SU-DHL-6 (cell line): ENCODE data around the gene TMEM187.

Source experiments
- H2AFZ ChIP-seq: fragments of 200-600 bp; sonication (generic); 2 replicates; pipeline ENCODE4 v1.6.1; 2014; ENCODE audit warnings: low read depth, mild to moderate bottlenecking, moderate library complexity, mixed read lengths, antibody characterized with exemption, low read length; ENCODE audit not compliant: severe bottlenecking
- H3F3A ChIP-seq: fragments of 200-600 bp; shearing (Covaris generic); 2 replicates; pipeline ENCODE4 v1.6.0; 2016; ENCODE audit warnings: antibody characterized with exemption, mild to moderate bottlenecking; ENCODE audit not compliant: insufficient read depth
- H3K27ac ChIP-seq: fragments of 200-600 bp; sonication (generic); 2 replicates; pipeline ENCODE4 v1.5.1; 2016; ENCODE audit warnings: low read depth, mild to moderate bottlenecking, low read length, moderate library complexity, mixed read lengths
- H3K27me3 ChIP-seq: fragments of 200-600 bp; sonication (generic), shearing (Covaris generic); 2 replicates; pipeline ENCODE4 v1.6.0; 2014; ENCODE audit warnings: mild to moderate bottlenecking, low read length
- H3K36me3 ChIP-seq: fragments of 200-600 bp; sonication (generic); 2 replicates; pipeline ENCODE4 v1.6.1; 2014; ENCODE audit warnings: mild to moderate bottlenecking, low read length, mixed read lengths
- H3K4me2 ChIP-seq: fragments of 300-600, 200-600 bp; shearing (Covaris generic), sonication (generic); 2 replicates; pipeline ENCODE4 v1.6.0; 2014; ENCODE audit warnings: low read length, low read depth, mild to moderate bottlenecking; ENCODE audit not compliant: poor library complexity, severe bottlenecking
- H3K4me3 ChIP-seq: fragments of 200-600 bp; sonication (generic); 2 replicates; pipeline ENCODE4 v1.5.1; 2014; ENCODE audit warnings: antibody characterized with exemption, low read length, mild to moderate bottlenecking, mixed read lengths; ENCODE audit not compliant: insufficient read depth, poor library complexity, severe bottlenecking
- H3K79me2 ChIP-seq: fragments of 200-600 bp; sonication (generic); 2 replicates; pipeline ENCODE4 v1.6.1; 2014; ENCODE audit warnings: mild to moderate bottlenecking, low read length, moderate library complexity; ENCODE audit not compliant: insufficient read depth
- H3K9ac ChIP-seq: fragments of 200-600 bp; sonication (generic); 2 replicates; pipeline ENCODE4 v1.7.0; 2014; ENCODE audit warnings: mild to moderate bottlenecking, low read length
- H3K9me2 ChIP-seq: fragments of 200-600 bp; sonication (generic); replicated peaks from 2 replicates; pipeline ENCODE4 v1.6.1; 2014; ENCODE audit warnings: low read length; ENCODE audit not compliant: insufficient read depth
- H3K9me3 ChIP-seq: fragments of 200-600 bp; sonication (generic); 2 replicates; pipeline ENCODE4 v1.6.1; 2014; ENCODE audit warnings: low read length, mixed read lengths; ENCODE audit not compliant: insufficient read depth
- H4K20me1 ChIP-seq: fragments of 200-600 bp; sonication (generic); 2 replicates; pipeline ENCODE4 v1.6.1; 2014; ENCODE audit warnings: low read depth, mild to moderate bottlenecking, antibody characterized with exemption, low read length, moderate library complexity, mixed read lengths
- CTCF ChIP-seq: fragments of 200-600 bp; sonication (generic); IDR thresholded peaks from one replicate; pipeline ENCODE4 v1.5.1; 2017; ENCODE audit warnings: antibody characterized with exemption, mild to moderate bottlenecking, low read length, moderate library complexity; ENCODE audit not compliant: insufficient read depth, poor library complexity, severe bottlenecking
- EZH2phosphoT487 ChIP-seq: fragments of 200-600 bp; sonication (generic), shearing (Covaris generic); conservative IDR thresholded peaks from 2 replicates; pipeline ENCODE4 v1.6.1; 2018; ENCODE audit warnings: mild to moderate bottlenecking, antibody characterized with exemption, low read length, moderate library complexity, mixed read lengths

Gene TMEM187

GRCh38 chrX:153981771-153982533, 9.4 kb downstream of the TMEM187 start:
- H3K9ac ChIP-seq: no peak overlapping the region
- no peaks in the 10 kb centered on the region for H3K27me3 ChIP-seq
- no peak overlapping the region for H2AFZ ChIP-seq
- H3K9me3 ChIP-seq: no peaks in the 10 kb centered on the region
- TF ChIP-seq EZH2phosphoT487 (no peak), CTCF (no peak)
- no peak overlapping the region for H3K27ac ChIP-seq
- H3K36me3 ChIP-seq: no peaks in the 10 kb centered on the region
- H4K20me1 ChIP-seq: no peaks in the 10 kb centered on the region
- no peaks in the 10 kb centered on the region for H3K79me2 ChIP-seq
- H3F3A ChIP-seq: no peaks in the 10 kb centered on the region
- H3K4me3 ChIP-seq: no peak overlapping the region
- no peaks in the 10 kb centered on the region for H3K9me2 ChIP-seq
- H3K4me2 ChIP-seq: no peak overlapping the region

- no peaks in the 10 kb centered on the region for H3K79me2 ChIP-seq
- H3K4me3 ChIP-seq: no peak overlapping the region
- no peaks in the 10 kb centered on the region for H3K27me3 ChIP-seq
- H3F3A ChIP-seq: no peaks in the 10 kb centered on the region
- no peaks in the 10 kb centered on the region for H4K20me1 ChIP-seq
- H3K27ac ChIP-seq: no peak overlapping the region
- H2AFZ ChIP-seq: no peak overlapping the region
- no peaks in the 10 kb centered on the region for H3K9me3 ChIP-seq
- TF ChIP-seq CTCF (no peak), EZH2phosphoT487 (no peak)
- no peaks in the 10 kb centered on the region for H3K36me3 ChIP-seq
- H3K9ac ChIP-seq: no peak overlapping the region
- H3K4me2 ChIP-seq: no peak overlapping the region
- no peaks in the 10 kb centered on the region for H3K9me2 ChIP-seq
Observed at GRCh38 chrX:153983321-153983801, 10.8 kb downstream of the TMEM187 start.

GRCh38 chrX:153984351-153985178, 12.0 kb downstream of the TMEM187 start:
- H3F3A ChIP-seq: no peaks in the 10 kb centered on the region
- no peaks in the 10 kb centered on the region for H3K36me3 ChIP-seq
- no peaks in the 10 kb centered on the region for H3K9me2 ChIP-seq
- no peak overlapping the region for H3K4me2 ChIP-seq
- H4K20me1 ChIP-seq: no peaks in the 10 kb centered on the region
- H3K4me3 ChIP-seq: no peak overlapping the region
- H3K27ac ChIP-seq: no peak overlapping the region
- H3K79me2 ChIP-seq: no peaks in the 10 kb centered on the region
- TF ChIP-seq CTCF (no peak), EZH2phosphoT487 (no peak)
- H2AFZ ChIP-seq: no peak overlapping the region
- no peaks in the 10 kb centered on the region for H3K9me3 ChIP-seq
- no peaks in the 10 kb centered on the region for H3K27me3 ChIP-seq
- no peak overlapping the region for H3K9ac ChIP-seq
